GM18951 (cell line): ENCODE results near the gene FGR.

Experiments used
- POLR2A ChIP-seq: IDR thresholded peaks from 4 replicates; pipeline ENCODE4 v1.6.1; 2011; ENCODE audit warnings: mild to moderate bottlenecking; ENCODE audit not compliant: insufficient read length, insufficient read depth; ENCODE audit errors: extremely low read depth
- in situ Hi-C: fragments of 300-500 bp; cut with MboI; formaldehyde crosslinking; loops from one replicate; pipeline ENCODE4 v1.12.0; 2022; ENCODE audit warnings: low sequenced_read_pairs, mixed read lengths, inconsistent platforms; ENCODE audit not compliant: unreplicated experiment

FGR gene

DNA sequence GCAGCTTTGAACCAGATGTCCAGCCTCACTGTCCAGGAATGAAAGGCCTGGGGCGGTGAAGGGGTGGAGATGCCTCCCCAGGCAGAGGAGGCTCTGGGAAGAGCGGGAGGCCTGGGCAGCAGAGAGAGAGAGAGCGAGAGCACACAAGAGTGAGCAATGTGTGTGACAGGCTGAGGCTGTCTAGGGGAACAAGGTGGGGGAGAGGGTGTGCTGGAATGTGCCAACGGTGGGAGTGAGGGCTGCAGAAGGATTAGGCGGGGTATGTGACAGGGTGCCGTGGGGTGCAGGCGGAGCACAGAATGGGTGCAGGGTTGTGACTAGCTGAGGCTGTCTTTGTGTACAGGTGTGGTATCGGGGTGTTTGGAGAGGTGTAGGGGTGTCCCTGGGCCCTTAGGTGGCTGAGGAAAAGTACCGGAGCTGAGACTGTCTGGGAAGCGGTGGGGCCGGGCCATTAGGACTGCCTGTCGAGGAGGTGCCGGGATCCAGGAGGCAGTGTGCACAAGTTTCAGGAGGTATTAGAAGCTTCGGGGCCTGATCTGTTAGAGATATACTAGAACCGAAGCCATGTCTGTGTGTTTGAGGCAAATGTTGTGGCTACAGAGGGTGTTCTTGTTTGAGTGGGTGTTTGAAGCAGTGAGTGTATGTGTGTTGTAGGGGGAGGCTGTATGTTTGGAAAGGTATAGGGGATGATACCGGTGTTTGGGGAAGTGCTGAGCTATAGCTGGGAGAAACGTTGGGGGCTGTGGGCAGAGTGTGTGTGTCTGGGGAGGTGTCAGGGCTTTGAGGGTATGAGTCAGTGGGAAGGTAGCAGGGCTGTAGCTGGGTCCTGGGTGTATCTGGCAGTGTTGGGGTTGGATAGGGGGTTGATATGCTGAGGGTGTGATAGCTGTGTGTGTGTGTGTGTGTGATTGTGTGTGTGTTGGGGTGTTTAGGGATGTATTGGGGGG, 40.1 kb downstream of the FGR start:
- in situ Hi-C loops = no loop called here
- no peak for TF ChIP-seq POLR2A

GRCh38 chr1:27593678-27594563, 41.1 kb downstream of the FGR start:
- TF ChIP-seq POLR2A = no peak
- in situ Hi-C loops = no loop called here

- no peak for TF ChIP-seq POLR2A
- in situ Hi-C loops = no loop called here
Measured at GRCh38 chr1:27592931-27593677, 41.9 kb downstream of the FGR start.

DNA sequence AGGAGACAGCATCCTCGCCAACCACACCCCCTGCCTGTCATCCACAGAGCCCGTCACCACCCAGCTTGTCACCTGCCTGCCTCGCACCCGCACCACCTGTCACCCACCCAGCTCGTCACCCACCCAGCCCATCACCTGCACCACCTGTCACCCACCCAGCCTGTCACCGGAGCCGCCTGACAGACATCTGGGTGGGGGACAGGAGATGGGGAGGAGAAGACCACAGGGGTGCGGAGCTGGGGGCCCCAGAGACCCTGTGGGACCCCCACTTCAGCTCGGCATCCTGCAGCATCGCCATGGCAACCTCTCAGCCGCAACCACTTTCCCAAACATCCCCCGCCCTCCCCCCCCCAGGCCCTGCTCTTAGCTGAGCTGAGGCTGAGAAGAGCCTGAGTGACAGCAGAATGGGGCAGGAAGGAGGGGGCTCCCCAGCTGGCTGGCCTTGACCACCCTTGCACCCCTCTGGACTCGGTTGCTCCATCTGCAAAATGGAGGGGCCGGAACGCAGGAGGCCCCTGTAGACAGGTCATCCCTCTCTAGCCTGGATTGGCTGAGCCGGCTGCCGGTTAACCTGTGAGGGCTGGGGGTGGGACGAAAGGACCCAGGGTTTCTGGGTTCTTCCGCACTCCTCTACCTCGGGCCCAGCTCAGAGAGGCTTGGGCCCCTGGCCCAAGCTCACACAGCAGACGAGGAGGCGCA, 42.6 kb downstream of the FGR start:
- in situ Hi-C loops = no loop called here
- no peak for TF ChIP-seq POLR2A

GRCh38 chr1:27591622-27592021, 43.4 kb downstream of the FGR start:
- no peak for TF ChIP-seq POLR2A
- in situ Hi-C loops = no loop called here

DNA sequence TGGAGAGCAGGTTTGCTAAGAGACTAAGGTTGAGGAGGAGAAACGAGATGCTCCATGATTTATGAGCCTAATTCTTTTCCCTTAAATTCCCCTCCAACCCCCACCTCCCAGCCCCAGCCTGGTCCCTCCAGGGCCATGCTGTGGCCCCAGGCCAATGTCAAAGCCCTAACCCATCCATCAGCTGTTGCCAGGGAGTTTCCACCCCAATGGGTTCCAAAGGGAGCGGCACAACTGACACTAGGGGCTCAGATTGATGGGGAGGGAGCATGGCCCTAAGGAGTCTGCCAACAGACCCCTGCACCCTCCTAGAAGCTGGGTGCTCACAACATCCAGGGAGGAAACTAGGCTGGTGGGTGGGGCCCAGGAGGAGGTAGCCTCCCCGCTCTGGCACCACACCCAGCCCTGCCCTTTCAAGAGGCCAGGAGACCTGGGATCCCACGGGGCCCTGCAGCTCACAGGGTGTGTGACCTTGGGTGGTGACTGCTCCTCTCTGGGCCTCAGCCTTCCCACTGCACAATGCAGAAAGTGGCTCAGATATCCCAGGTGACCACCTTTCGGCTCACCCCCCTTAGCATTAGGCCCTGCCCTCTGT, 44.0 kb downstream of the FGR start:
- no peak for TF ChIP-seq POLR2A
- in situ Hi-C loops = no loop called here

DNA sequence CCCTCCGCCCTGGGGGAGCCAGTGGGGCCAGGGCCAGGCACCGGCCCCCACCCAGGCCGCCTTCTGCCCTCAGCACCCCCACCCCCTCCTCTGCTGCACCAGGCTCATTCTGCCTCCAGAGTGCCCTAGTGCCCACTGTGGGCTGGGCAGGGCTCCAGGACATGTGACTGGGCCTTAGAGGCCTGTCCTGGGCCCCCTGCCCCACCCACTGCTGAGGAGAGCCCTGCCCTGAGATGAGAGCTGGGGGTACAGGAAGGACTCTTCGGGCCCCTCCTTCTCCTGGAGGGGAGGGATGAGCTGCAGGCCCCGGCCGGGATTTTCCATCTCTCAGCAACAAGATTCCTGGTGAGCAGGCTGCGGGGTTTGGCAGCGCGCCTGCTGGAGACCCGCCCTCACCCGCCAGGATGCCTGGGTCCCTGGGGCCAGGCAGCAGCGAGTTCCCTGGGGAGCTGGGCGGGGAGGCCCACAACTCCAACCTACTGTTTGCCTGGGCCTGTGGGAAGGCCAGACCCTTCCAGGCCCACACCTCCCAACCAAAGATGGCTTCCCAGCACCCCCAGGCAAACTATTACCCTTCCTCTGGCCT, 45.1 kb downstream of the FGR start:
- no peak for TF ChIP-seq POLR2A
- in situ Hi-C loops = no loop called here

DNA sequence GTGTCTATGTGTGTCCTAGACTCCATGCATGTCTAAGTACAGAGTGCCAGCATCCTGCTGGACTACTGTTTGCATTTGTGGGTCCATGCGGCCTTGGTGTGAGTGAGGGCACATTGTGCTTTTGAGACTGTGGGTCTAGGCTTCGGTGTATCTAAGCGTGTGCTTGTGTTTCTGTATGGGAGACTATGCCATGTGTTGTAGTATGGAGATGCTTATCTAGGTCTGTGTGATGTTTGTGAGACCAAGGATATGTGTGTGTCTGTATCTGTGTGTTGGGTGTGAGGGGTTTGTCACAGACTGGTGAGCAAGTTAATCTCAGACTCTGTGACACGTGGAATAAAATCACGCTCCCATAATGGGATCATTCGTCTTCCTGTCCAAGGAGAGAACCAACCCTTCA, 45.5 kb downstream of the FGR start:
- in situ Hi-C loops = no loop called here
- TF ChIP-seq POLR2A = no peak

GRCh38 chr1:27588256-27589232, 46.4 kb downstream of the FGR start:
- in situ Hi-C loops = no loop called here

GRCh38 chr1:27585684-27586083, 49.3 kb downstream of the FGR start:
- no peak for TF ChIP-seq POLR2A
- in situ Hi-C loops = no loop called here

More at GRCh38 chr1:27588256-27589232, 46.4 kb downstream of the FGR start:
- TF ChIP-seq POLR2A = no peak

DNA sequence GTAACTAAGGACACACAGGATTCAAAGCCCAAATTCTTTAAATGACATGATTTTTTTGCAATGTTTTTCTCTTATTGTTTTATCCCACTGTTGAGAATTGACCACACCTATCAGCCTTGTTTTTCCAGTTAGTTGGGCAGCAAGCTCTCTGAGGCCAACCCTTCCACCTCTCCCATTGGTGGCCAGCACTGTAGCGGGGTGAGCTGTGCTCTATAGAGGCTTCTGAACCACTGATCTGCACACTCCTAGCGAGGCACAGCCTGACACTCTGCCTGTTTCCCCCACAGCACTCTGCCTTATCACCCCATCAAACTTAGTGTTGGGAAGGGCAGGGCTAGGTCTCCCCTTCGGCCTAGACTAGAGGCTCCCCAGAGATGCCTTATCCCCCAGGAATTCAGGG, 50.5 kb downstream of the FGR start:
- TF ChIP-seq POLR2A = no peak
- in situ Hi-C loops = no loop called here
